ENCODE results near the gene PIPOX. TPM values are rescaled to one million over a fixed set of nuclear protein-coding genes. Genes with fewer than 3 reads are reported as not detected.

Gene PIPOX
- total and polyA plus RNA-seq, 9 of the 15 experiments (the other 6 are each of a cell fraction or from before 2014, with no cell fraction given) = 0.15 to 2.2 (median 0.58) TPM; not detected in 2

DNA sequence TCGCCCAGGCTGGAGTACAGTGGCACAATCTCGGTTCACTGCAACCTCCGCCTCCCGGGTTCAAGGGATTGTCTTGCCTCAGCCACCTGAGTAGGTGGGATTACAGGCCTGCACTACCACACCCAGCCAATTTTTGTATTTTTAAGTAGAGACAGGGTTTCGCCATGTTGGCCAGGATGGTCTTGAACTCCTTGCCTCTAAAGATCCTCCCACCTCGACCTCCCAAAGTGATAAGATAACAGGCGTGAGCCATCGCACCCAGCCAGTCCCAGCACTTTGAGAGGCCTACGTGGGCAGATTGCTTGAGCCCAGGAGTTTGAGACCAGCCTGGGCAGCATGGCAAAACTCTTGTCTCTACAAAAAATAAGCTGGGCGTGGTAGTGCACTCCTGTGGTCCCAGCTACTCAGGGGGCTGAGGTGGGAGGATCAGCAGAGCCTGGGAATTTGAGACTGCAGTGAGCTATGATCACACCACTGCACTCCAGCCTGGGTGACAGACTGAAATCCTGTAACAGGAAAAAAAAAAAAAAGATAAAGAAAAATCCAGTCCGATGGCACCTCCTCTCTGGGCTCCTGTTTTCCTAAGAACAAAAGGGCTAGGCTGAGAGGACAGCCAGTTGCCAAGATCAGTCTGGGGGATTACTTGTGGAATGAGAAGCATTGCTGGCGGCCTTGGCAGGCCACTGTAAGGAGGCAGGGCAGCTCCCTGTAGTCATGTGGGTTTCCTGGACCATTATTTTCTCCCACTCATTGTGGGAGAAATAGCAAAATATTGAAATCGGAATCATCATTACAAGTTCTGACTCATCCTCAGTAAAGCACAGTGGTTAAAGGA lies 3.0 kb upstream of the PIPOX start:
- Histone ChIP-seq H3K9ac (ENCODE audit: insufficient read depth in 1 of 2, low read depth in 2 of 2, low read length in 2 of 2) (no peak overlapping the region), H3K9me3 (replicated peaks; ENCODE audit: control insufficient read depth, insufficient read depth, low read depth, low read length) (no peaks in the 10 kb centered on the region), H4K20me1 (replicated peaks; ENCODE audit: control insufficient read depth, insufficient read depth, low read length) (no peaks in the 10 kb centered on the region), H3K36me3 (ENCODE audit: control insufficient read depth, insufficient read depth, low read length) (no peaks in the 10 kb centered on the region), H3K79me2 (ENCODE audit: control insufficient read depth, insufficient read depth, low read length) (no peaks in the 10 kb centered on the region), H3K4me1 (replicated peaks in 1 of 2; ENCODE audit: control insufficient read depth in 2 of 2, insufficient read depth in 2 of 2, low read length in 2 of 2) (peaks cover 6 to 10% of the 10 kb centered on the region in 2 experiments; a peak in 4 of 5 replicates), H3K27me3 (ENCODE audit: control insufficient read depth in 2 of 2, insufficient read depth in 2 of 2, low read length in 2 of 2) (peaks cover 21 to 29% of the 10 kb centered on the region in 2 experiments; a peak in 4 of 5 replicates), H3K27ac (ENCODE audit: extremely low read depth, low read depth, low read length) (no peak overlapping the region), H3K9me1 (ENCODE audit: control insufficient read depth, insufficient read depth, low read length) (no peaks in the 10 kb centered on the region), H3K4me2 (ENCODE audit: insufficient read depth, low read length) (no peak overlapping the region), H2AFZ (ENCODE audit: low read depth, low read length) (no peak overlapping the region), H3K4me3 (no peak overlapping the region)
- CTCF ChIA-PET (ENCODE audit: low intra/inter-chr PET ratio) = no interaction called here
- TF ChIP-seq RHOXF2B (CRISPR knock-in tag; conservative IDR thresholded peaks at IDR 0.05) = no peak
- 0 out of 2 replicates have a peak, but pooled peaks have one; percentile 35 for TF ChIP-seq ZNF589 (CRISPR knock-in tag; IDR thresholded peaks at IDR 0.05; ENCODE audit: low read depth)
- no peak for TF ChIP-seq HDAC8 (tag; IDR thresholded peaks at IDR 0.05)
- DNase-seq (ENCODE audit: extremely low read depth in 1 of 4, low spot score in 3 of 4) = no peak
- FAIRE-seq = no peak
- no peak for ATAC-seq
- in situ Hi-C loops (cut with MboI) = no loop called here
- POLR2A ChIA-PET = interaction anchor here (0.5 to 1.5 kb wide), 5 partner anchors 15 to 355 kb away, joined by 3 to 4 read pairs (median 3); no protein-coding TSS in a partner anchor
- intact Hi-C loops (cut with micrococcal nuclease) = no loop called here
- no TSS peak for BruUV-seq (replicated peaks)
- WGBS (ENCODE audit: insufficient coverage, low coverage, missing lambda C conversion rate) = 28% methylated on average over 10 of the region's 13 CpGs

DNA sequence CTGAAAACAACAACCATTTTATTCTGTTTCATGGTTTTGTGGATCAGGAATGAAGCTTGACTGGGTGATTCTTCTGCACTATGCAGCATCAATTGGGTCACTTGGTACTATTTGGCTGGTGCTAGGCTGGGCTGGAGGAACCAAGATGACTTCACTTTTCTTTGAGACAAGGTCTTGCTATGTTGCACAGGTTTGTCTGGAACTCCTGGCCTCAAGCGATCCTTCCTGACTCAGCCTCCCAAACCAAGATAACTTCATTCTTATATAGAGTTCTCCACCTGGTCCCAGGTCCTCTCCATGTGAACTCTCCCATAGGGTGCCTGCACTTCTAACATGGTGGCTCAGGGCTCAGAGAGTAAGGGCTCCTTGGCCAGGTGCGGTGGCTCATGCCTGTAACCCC lies 1.9 kb upstream of the PIPOX start:
- Histone ChIP-seq H3K9ac (ENCODE audit: insufficient read depth in 1 of 2, low read depth in 2 of 2, low read length in 2 of 2) (no peak overlapping the region), H4K20me1 (replicated peaks; ENCODE audit: control insufficient read depth, insufficient read depth, low read length) (no peaks in the 10 kb centered on the region), H3K27me3 (ENCODE audit: control insufficient read depth in 2 of 2, insufficient read depth in 2 of 2, low read length in 2 of 2) (peaks cover 25 to 30% of the 10 kb centered on the region in 2 experiments), H3K9me3 (replicated peaks; ENCODE audit: control insufficient read depth, insufficient read depth, low read depth, low read length) (no peaks in the 10 kb centered on the region), H3K27ac (ENCODE audit: extremely low read depth, low read depth, low read length) (no peak overlapping the region), H3K9me1 (ENCODE audit: control insufficient read depth, insufficient read depth, low read length) (no peaks in the 10 kb centered on the region), H2AFZ (ENCODE audit: low read depth, low read length) (no peak overlapping the region), H3K4me1 (replicated peaks in 1 of 2; ENCODE audit: control insufficient read depth in 2 of 2, insufficient read depth in 2 of 2, low read length in 2 of 2) (peaks cover 6 to 10% of the 10 kb centered on the region in 2 experiments; a peak in 4 of 5 replicates), H3K4me2 (ENCODE audit: insufficient read depth, low read length) (no peak overlapping the region), H3K4me3 (no peak overlapping the region), H3K79me2 (ENCODE audit: control insufficient read depth, insufficient read depth, low read length) (no peaks in the 10 kb centered on the region), H3K36me3 (ENCODE audit: control insufficient read depth, insufficient read depth, low read length) (no peaks in the 10 kb centered on the region)
- in situ Hi-C loops (cut with MboI) = no loop called here
- ChIA-PET POLR2A (interaction anchor here (1.2 kb wide), 1 partner anchor 25 kb away, joined by 5 read pairs; no protein-coding TSS in a partner anchor), CTCF (ENCODE audit: low intra/inter-chr PET ratio) (interaction anchor here (0.6 kb wide), 1 partner anchor 27 kb away, joined by 3 read pairs; no protein-coding TSS in a partner anchor)
- no peak for TF ChIP-seq ZC3H4 (CRISPR knock-in tag; IDR thresholded peaks at IDR 0.05; ENCODE audit: borderline replicate concordance)
- no peak for FAIRE-seq
- intact Hi-C loops (cut with micrococcal nuclease) = no loop called here
- no peak for ATAC-seq
- 32% methylated on average over 2 of the region's 2 CpGs for WGBS (ENCODE audit: insufficient coverage, low coverage, missing lambda C conversion rate)
- no TSS peak for BruUV-seq (replicated peaks)
- DNase-seq (ENCODE audit: extremely low read depth in 1 of 4, low spot score in 3 of 4) = no peak

Data from K562 (cell line).